Mammary microvascular endothelial cell (primary cell): ENCODE measurements around the gene PAGE5. TPM values are rescaled to one million over a fixed set of nuclear protein-coding genes. Genes with fewer than 3 reads are reported as not detected.

Experiments used
- total RNA-seq: library from RNA; depleted of rRNA; stranded (reverse); fragments of >200 nt; gene quantifications from 2 replicates; pipeline ENCODE4 v1.2.3, GENCODE V29; 2015

Gene PAGE5, protein sequence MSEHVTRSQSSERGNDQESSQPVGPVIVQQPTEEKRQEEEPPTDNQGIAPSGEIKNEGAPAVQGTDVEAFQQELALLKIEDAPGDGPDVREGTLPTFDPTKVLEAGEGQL
- total RNA-seq = not detected in 2 replicates

DNA sequence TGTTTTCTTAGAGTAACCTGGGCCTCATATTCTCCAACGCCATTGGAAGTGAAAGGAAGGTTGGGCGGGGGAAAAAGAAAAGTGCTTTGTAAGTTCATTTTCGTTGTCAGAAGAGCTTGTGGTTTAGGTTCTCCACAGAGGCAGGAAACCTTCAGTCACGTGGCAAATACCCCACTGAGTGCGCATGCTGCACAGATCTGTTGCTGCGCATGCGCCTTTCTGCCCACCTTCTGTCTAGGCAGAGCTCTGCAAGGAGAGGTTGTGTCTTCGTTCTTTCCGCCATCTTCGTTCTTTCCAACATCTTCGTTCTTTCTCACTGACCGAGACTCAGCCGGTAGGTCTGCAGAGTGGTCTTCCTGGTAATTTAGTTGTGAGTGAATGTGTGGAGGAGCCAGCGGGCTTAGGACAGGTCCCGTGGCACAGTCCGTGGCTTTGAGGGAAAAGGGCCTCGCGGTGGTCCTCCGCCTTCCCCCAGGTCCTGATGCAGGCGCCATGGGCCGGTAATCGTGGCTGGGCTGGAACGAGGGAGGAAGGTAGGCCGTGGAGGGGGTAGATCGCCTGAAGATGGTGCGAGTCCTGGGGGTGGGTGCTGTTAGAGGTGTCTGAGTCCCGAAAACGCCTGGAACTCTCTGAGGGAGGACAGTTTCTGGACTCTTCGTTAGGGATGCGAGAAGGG is at the start of gene PAGE5:
Gene PAGE5 (plus strand): TSS at position 228 of the 676 bp plus-strand sequence. CDS start 1,037 bp downstream, outside the sequence.

DNA sequence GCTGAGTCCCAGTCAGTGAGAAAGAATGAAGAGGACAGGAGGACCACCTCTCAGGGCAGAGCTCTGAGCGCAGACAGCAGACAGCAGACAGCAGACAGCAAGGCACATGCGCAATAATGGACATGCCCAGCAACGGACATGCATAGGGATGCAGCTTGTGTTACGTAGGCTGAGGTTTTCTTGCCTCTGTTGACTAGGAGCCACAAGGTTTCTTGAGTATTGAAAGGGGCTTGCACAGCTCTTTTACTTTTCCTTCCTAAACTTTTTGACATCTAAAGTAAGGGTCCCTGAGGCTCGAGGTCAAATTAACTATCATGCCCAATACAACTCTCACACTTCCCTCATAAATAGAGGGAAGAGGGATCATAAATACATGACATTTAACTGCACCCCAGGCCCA is 44.7 kb downstream of the PAGE5 start, which contains the start of gene PAGE3:
Gene PAGE3 (minus strand): TSS at position 101 of the 400 bp plus-strand sequence. CDS start 1,013 bp downstream, outside the sequence.

Other genes with a start within 250 kb of the PAGE5 start
- not detected in 2 replicates for gene PFKFB1, start 226.2 kb upstream of the PAGE5 start, total RNA-seq
- gene APEX2, start 220.0 kb upstream of the PAGE5 start, total RNA-seq = 17.7 and 18.5 TPM in 2 replicates
- not detected in 2 replicates for gene ALAS2, start 189.4 kb upstream of the PAGE5 start, total RNA-seq
- gene PAGE2B, start 145.3 kb upstream of the PAGE5 start, total RNA-seq = not detected in 2 replicates
- not detected in 2 replicates for gene PAGE2, start 131.3 kb upstream of the PAGE5 start, total RNA-seq
- gene PAGE3, start 44.6 kb downstream of the PAGE5 start, total RNA-seq = not detected in 2 replicates
- gene MAGEH1, start 231.8 kb downstream of the PAGE5 start, total RNA-seq = 19.7 and 19.9 TPM in 2 replicates